ENCODE measurements around the gene OR2T5.
"Not testable (repeated sequence)": the region's sequence is repeated elsewhere in the genome, so short reads cannot be mapped to it uniquely, and the experiment has no call there.

The OR2T5 gene, protein sequence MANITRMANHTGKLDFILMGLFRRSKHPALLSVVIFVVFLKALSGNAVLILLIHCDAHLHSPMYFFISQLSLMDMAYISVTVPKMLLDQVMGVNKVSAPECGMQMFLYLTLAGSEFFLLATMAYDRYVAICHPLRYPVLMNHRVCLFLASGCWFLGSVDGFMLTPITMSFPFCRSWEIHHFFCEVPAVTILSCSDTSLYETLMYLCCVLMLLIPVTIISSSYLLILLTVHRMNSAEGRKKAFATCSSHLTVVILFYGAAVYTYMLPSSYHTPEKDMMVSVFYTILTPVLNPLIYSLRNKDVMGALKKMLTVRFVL

DNA sequence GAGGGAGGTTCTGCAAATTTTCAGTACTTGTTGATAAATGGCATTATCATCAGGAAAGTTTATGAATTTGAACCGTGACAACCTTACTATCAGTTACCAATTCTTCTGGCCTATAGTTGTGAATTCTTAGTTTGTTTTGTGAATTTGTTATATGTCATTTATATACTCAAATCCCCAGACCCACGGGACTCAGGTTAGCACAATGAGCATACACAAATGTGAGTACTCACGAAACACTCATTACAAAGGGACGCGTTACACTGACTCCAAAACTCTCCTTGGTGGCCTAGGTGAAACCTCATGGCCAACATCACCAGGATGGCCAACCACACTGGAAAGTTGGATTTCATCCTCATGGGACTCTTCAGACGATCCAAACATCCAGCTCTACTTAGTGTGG, at the start of gene OR2T5:
Gene OR2T5 (plus strand): TSS at position 301 of the 400 bp plus-strand sequence. CDS start 0 bp downstream, at position 301.
- not testable (repeated sequence) for DNase-seq

DNA sequence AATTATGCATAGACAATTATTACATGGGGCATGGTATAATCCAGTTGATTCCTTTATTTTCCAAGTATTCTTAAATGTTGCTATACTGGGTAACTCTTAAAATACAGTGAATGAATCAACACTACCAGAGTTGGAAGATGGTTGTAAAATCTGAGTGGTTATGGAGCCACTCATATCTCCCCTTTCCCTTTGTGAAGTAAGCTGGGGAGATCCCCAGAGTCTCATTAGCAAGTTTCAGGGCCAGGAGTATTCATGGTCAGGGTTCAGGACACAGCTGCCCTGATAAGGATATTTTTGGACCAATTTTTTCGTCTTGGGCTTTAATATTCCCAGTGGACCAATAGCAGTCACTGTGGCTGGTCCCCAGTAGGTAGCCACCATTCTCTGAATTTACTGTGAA, 49.7 kb upstream of the OR2T5 start:
- not testable (repeated sequence) for DNase-seq

DNA sequence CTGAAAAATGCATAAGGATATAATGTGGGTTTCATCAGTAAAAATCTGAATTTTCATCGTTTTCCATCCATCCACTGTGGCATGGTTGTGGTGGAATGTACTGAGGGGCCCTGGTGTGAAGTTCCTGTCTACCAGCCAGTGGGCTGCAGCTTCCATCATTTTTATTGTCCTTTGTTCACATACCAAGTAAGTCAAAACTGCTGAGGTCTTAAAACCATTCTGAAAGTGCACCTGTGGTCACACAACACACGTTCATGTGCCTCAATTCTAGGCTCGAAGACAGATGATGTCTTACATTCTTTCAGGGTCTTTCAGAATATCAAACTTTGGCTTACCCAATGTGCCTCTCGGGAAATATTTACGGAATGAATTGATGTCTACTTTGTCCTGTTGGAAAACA, 49.1 kb upstream of the OR2T5 start:
- not testable (repeated sequence) for DNase-seq

DNA sequence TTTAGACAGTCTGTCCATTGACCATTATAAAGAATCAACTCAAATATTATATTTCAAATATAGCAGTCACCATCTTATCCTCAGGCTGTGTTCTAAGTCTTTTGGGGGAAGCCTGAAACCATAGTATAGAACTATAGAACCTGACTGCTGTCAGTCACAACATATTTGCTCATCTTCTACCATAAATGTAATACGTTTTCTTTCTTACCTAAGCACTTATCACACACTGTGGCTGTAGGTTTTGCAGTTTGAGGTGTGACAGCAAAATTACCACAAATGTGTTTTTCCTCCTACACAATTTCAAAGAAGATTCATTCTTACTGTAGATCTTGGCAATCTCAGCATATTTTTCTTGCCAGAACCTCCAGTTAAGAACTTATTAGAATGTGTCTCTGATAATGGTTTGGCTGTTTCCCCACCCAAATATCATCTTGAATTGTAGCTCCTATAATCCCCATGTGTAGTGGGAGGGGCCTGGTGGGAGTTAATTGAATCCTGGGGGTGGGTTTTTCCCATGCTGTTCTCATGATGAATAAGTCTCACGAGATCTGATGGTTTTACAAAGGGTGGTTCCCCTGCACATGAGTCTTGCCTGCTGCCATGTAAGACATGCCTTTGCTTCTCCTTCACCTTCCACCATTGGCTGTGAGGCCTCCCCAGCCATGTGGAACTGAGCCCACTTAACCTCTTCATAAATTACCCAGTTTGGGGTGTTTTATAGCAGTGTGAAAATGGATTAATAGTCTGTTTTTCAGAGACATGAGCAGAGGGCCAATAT, 45.7 kb upstream of the OR2T5 start:
- not testable (repeated sequence) for DNase-seq

DNA sequence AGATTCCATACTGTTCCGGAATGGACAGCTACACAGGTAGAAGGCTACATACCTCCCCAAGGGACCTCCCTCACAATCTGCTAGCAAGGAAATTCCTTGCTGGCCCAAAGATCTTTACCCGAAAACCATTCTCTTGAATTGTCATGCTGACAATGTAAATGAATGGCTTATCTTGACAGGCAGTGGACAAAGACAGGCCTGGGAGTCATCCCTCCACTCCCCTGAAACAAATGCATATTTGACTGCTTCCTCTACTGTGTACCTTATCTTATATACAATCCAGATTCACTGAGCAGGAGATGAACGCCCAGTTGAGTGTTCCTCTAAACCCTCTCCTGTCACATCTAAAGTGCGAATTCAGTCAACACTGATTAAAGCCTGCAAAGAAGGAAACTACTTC, 43.8 kb upstream of the OR2T5 start:
- not testable (repeated sequence) for DNase-seq

DNA sequence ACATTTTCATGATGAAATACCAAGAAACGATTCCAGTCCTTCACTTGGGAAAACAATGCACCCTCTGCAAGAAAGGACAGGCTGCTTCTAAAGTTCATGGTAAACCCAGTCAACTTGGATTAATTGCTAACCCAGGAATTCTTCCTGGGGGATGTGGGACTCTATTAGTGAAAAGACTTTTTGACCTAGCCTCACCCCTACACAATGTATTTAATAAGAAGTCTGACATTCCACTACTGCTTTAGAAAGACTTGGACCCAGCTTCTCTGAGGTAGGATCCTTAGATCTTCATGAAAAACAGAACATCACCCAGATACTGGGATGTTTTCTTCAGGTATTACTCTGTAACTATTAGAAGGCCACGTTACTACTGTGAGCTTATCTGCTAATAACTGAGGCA, 43.0 kb upstream of the OR2T5 start, which contains the start of gene OR2T2:
Gene OR2T2 (plus strand): TSS at position 239 of the 400 bp plus-strand sequence. CDS start 7,161 bp downstream, outside the sequence.
- DNase-seq, result not testable (repeated sequence)

DNA sequence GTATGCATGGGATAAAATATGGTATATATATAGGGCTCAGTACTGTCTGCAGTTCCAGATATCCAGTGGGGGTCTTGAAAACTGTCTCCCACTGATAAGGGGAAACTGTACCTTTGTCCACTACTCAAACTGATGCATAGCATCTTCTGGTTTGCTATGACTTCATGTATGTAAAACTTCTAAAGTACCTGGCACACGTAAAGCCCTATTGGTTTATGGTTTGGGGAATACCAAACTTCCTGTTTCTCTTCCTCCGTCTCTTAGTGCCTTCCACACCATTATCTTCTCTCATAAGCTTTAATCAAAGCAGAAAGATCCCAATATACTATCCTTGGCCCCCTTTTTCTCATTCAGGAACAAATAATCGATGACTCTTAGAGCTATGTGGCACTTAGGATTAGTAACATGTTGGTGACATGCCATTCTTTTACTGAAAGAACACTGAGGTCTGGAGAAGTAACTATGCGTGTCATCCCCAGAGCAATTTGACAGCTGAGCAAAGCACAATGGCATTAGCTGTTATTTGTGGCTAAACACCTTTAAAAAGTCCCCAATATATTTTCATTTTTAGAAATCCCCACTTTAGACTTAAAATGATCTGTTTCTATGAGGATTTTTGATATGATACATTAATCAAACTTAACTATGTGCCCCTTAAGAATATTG, 39.8 kb upstream of the OR2T5 start:
- DNase-seq, result not testable (repeated sequence)

DNA sequence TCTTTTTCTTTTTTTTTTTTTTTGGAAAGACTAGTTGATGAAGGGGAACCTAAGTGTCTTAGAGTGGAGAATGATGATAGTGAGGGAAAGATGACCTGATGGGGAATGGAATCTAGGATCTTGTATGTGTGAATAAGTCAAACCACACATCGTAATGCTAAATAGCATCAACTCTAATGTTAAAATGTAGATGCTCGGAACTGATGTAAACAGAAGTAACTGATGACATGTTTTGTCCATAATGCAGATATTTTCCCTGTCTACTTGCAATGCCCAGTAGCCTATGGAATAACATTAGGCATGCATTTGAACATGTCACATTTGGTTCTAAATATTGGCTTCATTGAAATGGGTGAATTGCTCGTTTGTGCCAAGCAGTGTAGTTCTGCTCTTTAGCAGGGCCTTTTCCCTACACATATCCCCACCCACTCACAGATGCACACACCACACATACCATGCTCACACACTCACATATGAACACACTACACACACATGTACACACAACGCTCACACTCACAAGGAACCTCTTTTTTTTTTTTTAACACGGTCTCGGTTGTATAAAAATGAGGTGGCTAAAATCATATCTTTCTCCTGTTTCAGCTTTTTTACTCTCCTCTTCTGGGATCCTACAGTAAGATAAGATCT, 38.4 kb upstream of the OR2T5 start:
- DNase-seq, result not testable (repeated sequence)

DNA sequence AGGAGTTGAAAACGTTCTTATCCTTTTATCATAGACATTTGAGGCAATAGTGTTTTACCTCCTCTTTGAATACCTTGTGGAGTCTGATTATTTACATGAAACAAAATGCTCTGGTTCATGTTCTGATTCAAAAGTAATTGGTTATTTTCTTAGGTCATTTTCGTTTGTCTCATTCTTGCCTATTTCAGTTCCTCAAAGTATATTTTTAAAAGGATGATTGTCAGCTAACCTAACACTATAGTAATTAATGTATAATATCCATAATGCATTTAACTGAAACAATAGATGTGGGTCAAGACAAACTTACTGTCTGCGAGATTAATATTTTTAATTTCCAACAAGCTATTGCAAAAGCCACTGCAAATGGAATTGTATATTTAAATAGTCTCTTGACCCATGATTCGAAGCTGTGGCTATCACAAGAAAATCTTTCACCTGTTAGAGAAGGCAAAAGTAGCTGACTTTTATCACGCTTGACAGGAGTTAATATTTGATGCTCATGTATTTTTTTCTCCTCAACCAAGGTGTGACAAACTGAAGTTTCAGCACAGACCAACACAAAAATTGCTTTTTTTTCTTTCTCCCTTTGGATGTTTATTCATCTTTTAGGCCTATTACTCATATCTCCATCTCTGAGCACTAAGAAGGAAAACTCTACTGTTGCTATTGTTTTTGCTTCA, 37.8 kb upstream of the OR2T5 start:
- DNase-seq, result not testable (repeated sequence)

DNA sequence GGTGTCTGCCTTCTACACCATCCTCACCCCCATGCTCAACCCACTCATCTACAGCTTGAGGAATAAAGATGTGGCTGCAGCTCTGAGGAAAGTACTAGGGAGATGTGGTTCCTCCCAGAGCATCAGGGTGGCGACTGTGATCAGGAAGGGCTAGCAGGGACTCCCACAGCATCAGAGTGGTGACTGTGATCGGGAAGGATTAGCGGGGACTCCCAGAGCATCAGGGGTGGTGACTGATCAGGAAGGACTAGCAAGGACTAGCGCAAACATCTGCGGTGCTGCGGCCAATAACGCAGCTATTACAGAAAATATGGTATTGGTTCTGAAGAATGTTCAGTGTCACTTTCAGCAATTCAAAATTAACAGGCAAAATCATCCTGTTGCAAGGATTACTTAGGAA, 34.8 kb upstream of the OR2T5 start:
- not testable (repeated sequence) for DNase-seq

DNA sequence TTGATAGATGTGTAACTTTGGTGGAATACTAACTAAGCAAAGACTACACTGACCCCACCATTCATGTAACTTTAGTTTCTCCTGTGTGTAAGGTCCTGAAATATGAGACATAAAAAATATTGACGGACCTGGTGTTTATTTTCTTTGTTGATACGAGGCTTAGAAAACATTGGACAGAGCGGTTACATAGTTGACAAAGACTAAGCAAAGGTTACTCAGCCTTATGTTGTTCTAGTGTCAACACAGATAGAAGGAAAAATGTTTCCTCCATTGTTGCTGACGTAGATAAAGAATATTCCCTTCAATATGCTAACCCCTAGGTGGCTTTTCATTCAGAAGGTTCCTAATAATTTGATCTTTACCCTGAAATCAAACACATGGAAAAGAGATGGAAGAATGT, 33.3 kb upstream of the OR2T5 start:
- DNase-seq, result not testable (repeated sequence)

DNA sequence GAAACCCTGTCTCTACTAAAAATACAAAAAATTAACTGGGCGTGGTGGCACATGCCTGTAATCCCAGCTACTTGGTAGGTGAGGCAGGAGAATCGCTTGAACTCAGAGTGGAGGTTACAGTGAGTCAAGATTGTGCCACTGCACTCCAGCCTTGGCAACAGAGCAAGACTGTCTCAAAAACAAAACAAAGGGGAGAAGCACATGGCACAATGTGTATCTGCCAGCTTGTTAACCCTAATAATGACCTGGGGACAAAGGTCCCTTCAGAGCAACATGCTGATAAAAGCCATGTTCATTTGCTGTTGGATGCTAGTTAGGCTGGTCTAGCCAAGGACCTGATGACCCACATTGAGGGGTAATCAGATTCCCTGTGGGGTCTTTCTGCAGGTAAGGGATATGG, 31.8 kb upstream of the OR2T5 start:
- not testable (repeated sequence) for DNase-seq

DNA sequence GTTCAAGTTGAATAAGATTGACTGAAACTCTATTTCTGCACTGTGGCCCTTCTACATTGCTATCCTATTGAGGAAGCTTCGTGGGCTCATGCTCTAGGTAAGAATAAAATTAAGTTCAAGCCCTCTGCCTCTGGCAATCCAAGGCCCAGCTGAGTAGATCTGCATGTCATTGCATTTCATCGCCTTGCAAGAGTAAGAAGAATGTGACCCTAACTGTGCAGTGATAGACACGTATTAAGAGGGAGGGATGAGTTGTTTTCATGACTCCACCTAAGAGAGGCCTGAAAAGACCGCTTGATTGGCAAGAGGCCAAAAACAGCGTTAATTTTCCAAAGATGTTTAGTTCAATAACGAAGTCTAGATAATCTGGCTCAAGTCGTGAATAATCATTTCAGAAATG, 29.3 kb upstream of the OR2T5 start:
- DNase-seq, result not testable (repeated sequence)

DNA sequence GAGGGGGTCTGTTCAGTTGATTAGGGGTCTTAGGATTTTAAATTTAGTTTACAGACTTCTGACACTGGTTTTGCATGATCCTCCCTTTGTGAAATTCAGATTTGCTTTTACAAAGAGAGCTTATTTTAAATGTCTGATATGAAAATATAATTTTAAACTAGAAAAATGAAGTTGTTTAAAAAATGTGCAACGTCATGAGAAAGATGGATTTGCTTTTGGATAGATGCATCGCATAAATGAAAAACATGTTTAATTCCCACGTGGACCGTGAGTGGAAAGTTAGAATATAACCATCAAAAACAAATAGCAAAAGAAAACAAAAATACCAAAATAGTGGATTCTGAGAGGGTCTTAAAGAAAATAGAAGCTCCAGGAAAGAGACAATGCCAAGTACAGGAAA, 17.2 kb upstream of the OR2T5 start:
- DNase-seq, result no peak

DNA sequence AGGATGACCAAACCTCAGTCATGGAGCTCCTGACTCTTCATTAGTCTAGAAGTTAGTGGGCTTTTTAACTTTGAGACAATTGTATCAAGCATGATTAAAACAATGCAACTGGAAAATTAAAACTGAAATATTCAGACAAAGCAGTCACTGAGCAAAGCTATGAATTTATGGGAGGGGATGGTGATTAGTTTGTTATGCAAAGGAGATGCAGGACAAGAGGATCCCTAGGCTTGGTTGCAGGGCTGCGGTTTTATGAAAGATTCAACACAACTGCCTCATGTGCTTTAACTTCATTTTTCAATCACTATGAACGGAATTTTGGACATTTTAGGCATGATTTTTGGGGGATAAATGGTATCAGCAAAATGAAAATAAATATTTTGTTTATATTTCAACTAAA, 16.3 kb upstream of the OR2T5 start:
- DNase-seq, result not testable (repeated sequence)

DNA sequence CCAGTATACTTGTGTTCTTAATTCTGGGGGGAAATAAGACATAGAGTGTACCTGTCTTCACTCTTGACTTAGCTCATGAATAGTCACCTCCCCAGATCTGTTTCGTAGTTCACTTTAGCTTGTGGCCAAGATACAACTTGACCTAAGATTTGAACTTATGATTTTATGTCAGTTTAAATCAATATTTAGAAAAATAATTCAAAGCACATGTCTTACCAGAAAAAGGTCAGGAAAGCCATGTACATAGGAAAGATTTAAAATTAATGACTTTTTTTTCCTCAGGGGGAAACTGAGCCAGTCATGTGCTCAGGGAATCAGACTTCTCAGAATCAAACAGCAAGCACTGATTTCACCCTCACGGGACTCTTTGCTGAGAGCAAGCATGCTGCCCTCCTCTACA, 15.3 kb upstream of the OR2T5 start, which contains the start of gene OR2T3:
Gene OR2T3 (plus strand): TSS at position 301 of the 400 bp plus-strand sequence. CDS start 0 bp downstream, at position 301.
- DNase-seq, result not testable (repeated sequence)

DNA sequence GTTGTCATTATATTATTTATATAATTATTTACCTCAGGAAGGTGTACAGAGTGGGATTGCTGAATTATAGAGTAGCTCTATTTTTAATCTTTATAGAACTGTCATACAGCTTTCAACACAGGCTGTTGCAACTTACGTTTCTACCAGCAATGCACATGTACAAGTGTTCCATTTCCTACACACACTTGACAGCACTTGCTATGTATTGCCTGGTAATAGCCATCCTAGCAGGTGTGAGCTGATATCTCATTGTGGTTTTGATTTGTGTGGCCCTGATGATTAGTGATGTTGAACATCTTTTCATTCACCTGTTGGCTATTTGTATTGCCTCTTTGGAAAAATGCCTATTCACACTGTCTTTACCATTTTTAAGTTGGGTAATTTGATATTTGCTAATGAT, 12.7 kb upstream of the OR2T5 start:
- not testable (repeated sequence) for DNase-seq

DNA sequence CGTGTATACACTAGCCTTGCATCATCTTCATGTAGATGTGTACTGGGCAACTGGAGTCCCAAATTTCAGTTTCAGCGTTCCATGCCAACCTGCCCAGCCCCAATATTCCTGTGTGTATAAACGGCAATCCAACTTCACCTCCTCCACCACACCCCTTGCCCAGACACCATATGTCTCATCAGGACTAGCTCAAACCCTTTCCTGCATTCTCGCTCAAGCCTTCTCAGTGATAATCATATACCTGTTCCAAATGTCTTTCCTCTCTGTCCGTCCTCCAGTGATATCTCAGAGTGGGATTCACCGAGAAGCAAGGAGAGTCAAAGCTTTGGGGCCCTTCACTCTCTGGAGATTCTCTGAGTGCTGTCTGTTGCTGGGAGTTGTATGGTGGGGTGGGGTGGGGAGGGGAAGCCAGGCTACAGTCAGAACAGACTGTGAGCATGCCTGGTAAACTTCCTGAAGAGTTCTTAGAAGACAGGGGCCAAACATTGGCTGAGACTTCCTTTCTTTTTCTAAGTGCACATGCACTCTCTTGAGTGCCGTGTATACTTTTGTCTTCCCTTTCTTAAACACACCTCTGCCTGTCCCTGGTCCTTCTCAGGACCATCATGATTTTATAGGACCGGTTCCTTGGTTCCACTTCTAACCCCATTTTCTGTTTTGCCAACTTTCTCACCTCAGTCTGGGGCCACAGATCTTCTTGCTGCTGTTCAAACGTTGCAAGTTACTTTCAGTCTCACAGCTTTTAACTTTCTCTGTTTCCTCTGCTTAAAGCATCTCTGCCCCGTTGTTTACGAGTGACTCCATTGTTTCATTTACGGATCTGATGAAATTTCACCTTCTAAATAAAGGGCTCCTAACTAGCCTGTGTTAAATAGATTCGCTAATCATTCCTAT, 6.5 kb upstream of the OR2T5 start:
- not testable (repeated sequence) for DNase-seq

DNA sequence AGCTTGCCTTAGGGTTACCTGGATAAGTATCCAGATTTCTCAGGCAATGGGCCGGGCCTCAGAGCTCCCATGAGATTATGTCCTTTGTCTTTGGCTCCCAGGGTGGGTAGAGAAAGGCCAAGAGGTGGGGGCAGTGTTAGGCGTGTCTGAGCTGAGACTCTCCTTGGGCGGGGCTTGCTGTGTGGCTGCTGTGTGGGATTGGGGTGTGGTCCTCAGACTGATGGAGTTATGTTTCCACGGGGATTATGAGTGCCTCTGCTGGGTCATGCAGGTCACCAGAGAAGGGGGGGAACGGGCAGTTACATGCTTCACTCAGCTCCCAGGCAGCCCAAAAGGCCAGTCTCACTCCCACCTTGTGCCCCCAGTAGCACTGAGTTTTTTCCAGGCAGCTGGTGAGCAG, 8.3 kb downstream of the OR2T5 start:
- DNase-seq, result not testable (repeated sequence)

DNA sequence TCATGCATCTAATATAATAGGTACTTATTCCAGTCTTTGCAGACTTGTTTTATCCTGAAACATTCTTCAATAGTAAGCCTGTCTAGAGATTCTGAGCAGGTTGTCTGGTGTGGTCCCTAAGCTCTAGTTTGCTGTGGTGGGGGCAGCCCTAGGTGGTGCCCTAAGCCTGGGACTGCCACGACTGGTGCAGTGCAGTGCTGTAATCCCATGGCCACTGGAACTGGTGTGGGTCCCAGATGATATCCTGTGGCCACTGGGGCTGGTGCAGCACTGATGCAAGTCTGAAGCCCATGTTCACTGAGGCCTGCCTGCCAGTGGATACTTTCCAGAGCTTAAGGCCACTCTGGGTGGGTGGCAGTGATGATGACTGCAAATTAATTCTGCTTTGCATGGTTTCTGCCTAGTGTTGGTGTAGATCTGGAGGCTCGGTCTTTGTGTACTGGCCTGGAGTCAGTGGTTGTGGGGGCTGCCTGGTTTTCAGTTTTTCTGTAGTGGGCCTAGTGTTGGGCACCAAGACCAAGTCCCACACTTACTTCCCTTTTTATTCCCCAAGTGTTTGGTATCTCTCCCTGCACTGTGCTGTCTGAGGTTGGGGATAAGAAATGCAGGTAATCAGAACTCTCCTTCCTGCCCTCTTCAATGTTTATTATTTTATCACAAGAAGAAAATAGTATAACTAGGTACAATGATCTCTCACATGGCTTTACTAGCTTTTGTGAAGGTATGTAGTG, 12.1 kb downstream of the OR2T5 start:
- DNase-seq, result not testable (repeated sequence)
